OCI-LY3 (cell line): ENCODE results near the gene SPDYE16.
"Not testable (repeated sequence)": the region's sequence is repeated elsewhere in the genome, so short reads cannot be mapped to it uniquely, and the experiment has no call there.

ENCODE experiments used
- CTCF ChIP-seq: fragments of 200-600, 300-600 bp; sonication (generic); IDR thresholded peaks from 2 replicates; pipeline ENCODE4 v1.5.1; 2014; ENCODE audit warnings: antibody characterized with exemption, low read length, low read depth
- EZH2phosphoT487 ChIP-seq: fragments of 200-600 bp; shearing (Covaris generic); IDR thresholded peaks from 2 replicates; pipeline ENCODE4 v1.6.1; 2018; ENCODE audit warnings: antibody characterized with exemption, mixed run types, low read depth

GRCh38 chr7:76502224-76502623, 40.9 kb downstream of the SPDYE16 start:
- TF ChIP-seq EZH2phosphoT487, CTCF: not testable (repeated sequence)
